MM.1S (cell line): ENCODE measurements around the gene PRKCA.

ENCODE experiments used
- EZH2 ChIP-seq: fragments of 300-600 bp; sonication (generic); optimal IDR thresholded peaks from 2 replicates; pipeline ENCODE3; 2017; ENCODE audit warnings: low read depth, mild to moderate bottlenecking, antibody characterized with exemption, low read length, mixed read lengths
- EZH2phosphoT487 ChIP-seq: fragments of 300-600 bp; sonication (generic); IDR thresholded peaks from 2 replicates; pipeline ENCODE4 v1.6.1; 2018; ENCODE audit warnings: antibody characterized with exemption, low read length
- TF ChIP-seq, protein P1 (sequence below): fragments of 300-600 bp; sonication (generic); IDR thresholded peaks from 2 replicates; pipeline ENCODE4 v1.5.1; 2016; ENCODE audit warnings: antibody characterized with exemption, low read length, mixed read lengths

DNA sequence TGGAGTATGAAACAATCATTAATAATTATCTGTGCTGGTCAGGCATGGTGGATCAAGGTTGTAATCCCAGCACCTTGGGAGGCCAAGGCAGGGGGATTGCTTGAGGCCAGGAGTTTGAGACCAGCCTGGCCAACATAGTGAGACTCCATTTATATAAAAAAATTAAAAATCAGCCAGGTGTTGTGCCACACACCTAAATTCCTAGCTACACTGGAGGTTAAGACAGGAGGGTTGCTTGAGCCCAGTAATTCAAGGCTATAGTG is 28.9 kb upstream of the PRKCA start:
- TF ChIP-seq, protein P1, sequence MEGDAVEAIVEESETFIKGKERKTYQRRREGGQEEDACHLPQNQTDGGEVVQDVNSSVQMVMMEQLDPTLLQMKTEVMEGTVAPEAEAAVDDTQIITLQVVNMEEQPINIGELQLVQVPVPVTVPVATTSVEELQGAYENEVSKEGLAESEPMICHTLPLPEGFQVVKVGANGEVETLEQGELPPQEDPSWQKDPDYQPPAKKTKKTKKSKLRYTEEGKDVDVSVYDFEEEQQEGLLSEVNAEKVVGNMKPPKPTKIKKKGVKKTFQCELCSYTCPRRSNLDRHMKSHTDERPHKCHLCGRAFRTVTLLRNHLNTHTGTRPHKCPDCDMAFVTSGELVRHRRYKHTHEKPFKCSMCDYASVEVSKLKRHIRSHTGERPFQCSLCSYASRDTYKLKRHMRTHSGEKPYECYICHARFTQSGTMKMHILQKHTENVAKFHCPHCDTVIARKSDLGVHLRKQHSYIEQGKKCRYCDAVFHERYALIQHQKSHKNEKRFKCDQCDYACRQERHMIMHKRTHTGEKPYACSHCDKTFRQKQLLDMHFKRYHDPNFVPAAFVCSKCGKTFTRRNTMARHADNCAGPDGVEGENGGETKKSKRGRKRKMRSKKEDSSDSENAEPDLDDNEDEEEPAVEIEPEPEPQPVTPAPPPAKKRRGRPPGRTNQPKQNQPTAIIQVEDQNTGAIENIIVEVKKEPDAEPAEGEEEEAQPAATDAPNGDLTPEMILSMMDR, result no peak
- TF ChIP-seq EZH2 (no peak), EZH2phosphoT487 (no peak)
